Measurements from ENCODE around the gene CCDC63. TPM values are rescaled to one million over a fixed set of nuclear protein-coding genes. Genes with fewer than 3 reads are reported as not detected.

CCDC63 gene
- total RNA-seq, 2 donors from 2014 or later, result not detected

GRCh38 chr12:110860833-110861296 is 14.1 kb downstream of the CCDC63 start:
- no peaks in the 10 kb centered on the region for H3K36me3 ChIP-seq
- no peaks in the 10 kb centered on the region for H3K9me3 ChIP-seq
- no peaks in the 10 kb centered on the region for H3K4me1 ChIP-seq
- H3K27ac ChIP-seq, result no peak overlapping the region
- H3K27me3 ChIP-seq, result no peaks in the 10 kb centered on the region
- H3K4me3 ChIP-seq, result no peak overlapping the region
- no peak for TF ChIP-seq CTCF (IDR thresholded peaks at IDR 0.05)
- DNase-seq (ENCODE audit: low spot score), result no peak

GRCh38 chr12:110861729-110862128 is 14.9 kb downstream of the CCDC63 start:
- H3K27ac ChIP-seq, result no peak overlapping the region
- no peak overlapping the region for H3K4me3 ChIP-seq
- no peaks in the 10 kb centered on the region for H3K27me3 ChIP-seq
- H3K9me3 ChIP-seq, result no peaks in the 10 kb centered on the region
- no peak for TF ChIP-seq CTCF (IDR thresholded peaks at IDR 0.05)
- no peaks in the 10 kb centered on the region for H3K4me1 ChIP-seq
- DNase-seq (ENCODE audit: low spot score), result no peak
- no peaks in the 10 kb centered on the region for H3K36me3 ChIP-seq

GRCh38 chr12:110862329-110862728 is 15.5 kb downstream of the CCDC63 start:
- H3K27ac ChIP-seq, result no peak overlapping the region
- H3K27me3 ChIP-seq, result no peaks in the 10 kb centered on the region
- no peak for DNase-seq (ENCODE audit: low spot score)
- H3K36me3 ChIP-seq, result no peaks in the 10 kb centered on the region
- H3K9me3 ChIP-seq, result no peaks in the 10 kb centered on the region
- no peak overlapping the region for H3K4me3 ChIP-seq
- no peak for TF ChIP-seq CTCF (IDR thresholded peaks at IDR 0.05)
- H3K4me1 ChIP-seq, result no peaks in the 10 kb centered on the region

GRCh38 chr12:110863161-110863560 is 16.4 kb downstream of the CCDC63 start:
- Histone ChIP-seq H3K36me3 (no peaks in the 10 kb centered on the region), H3K4me3 (no peak overlapping the region), H3K27me3 (no peaks in the 10 kb centered on the region), H3K9me3 (no peaks in the 10 kb centered on the region), H3K27ac (no peak overlapping the region), H3K4me1 (no peaks in the 10 kb centered on the region)
- DNase-seq (ENCODE audit: low spot score), result no peak
- no peak for TF ChIP-seq CTCF (IDR thresholded peaks at IDR 0.05)

GRCh38 chr12:110865521-110865920 is 18.7 kb downstream of the CCDC63 start:
- H3K27me3 ChIP-seq, result no peaks in the 10 kb centered on the region
- no peak for TF ChIP-seq CTCF (IDR thresholded peaks at IDR 0.05)
- H3K27ac ChIP-seq, result no peak overlapping the region
- H3K4me1 ChIP-seq, result no peaks in the 10 kb centered on the region
- no peaks in the 10 kb centered on the region for H3K36me3 ChIP-seq
- no peak overlapping the region for H3K4me3 ChIP-seq
- H3K9me3 ChIP-seq, result no peaks in the 10 kb centered on the region
- no peak for DNase-seq (ENCODE audit: low spot score)

GRCh38 chr12:110869026-110869425 is 22.2 kb downstream of the CCDC63 start:
- H3K4me3 ChIP-seq, result no peak overlapping the region
- H3K36me3 ChIP-seq, result no peaks in the 10 kb centered on the region
- DNase-seq (ENCODE audit: low spot score), result no peak
- no peak for TF ChIP-seq CTCF (IDR thresholded peaks at IDR 0.05)
- no peaks in the 10 kb centered on the region for H3K9me3 ChIP-seq
- no peaks in the 10 kb centered on the region for H3K4me1 ChIP-seq
- H3K27me3 ChIP-seq, result no peaks in the 10 kb centered on the region
- H3K27ac ChIP-seq, result no peak overlapping the region
